Measurements from ENCODE around the gene MAEA.

GRCh38 chr4:1246111-1246881, 43.4 kb upstream of the MAEA start:
- no peak for TF ChIP-seq ZNF622 (IDR thresholded peaks at IDR 0.05)
- TF ChIP-seq RAD21 (IDR thresholded peaks at IDR 0.05; ENCODE audit: insufficient read depth, low read depth, low read length): no peak
- TF ChIP-seq TCF12 (IDR thresholded peaks at IDR 0.05; ENCODE audit: low read depth, low read length): no peak
- no peak for TF ChIP-seq POLR2A (IDR thresholded peaks at IDR 0.05; ENCODE audit: low read depth, low read length)
- TF ChIP-seq CTCF (IDR thresholded peaks at IDR 0.05 in 2 of 3, conservative IDR thresholded peaks at IDR 0.05 in 1 of 3; ENCODE audit: control insufficient read depth in 2 of 3, extremely low read depth in 1 of 3, insufficient read depth in 1 of 3, low read depth in 3 of 3, low read length in 3 of 3): no peak
- no peak for TF ChIP-seq TARDBP (IDR thresholded peaks at IDR 0.05; ENCODE audit: borderline replicate concordance)
- no peak for TF ChIP-seq RB1 (IDR thresholded peaks at IDR 0.05; ENCODE audit: borderline replicate concordance)
- TF ChIP-seq NFYB (IDR thresholded peaks at IDR 0.05; ENCODE audit: insufficient read depth, low read depth, low read length): no peak
- TF ChIP-seq REST (IDR thresholded peaks at IDR 0.05; ENCODE audit: low read depth, low read length): no peak
- no peak for TF ChIP-seq CBX5 (IDR thresholded peaks at IDR 0.05; ENCODE audit: low read depth)
- TF ChIP-seq BHLHE40 (IDR thresholded peaks at IDR 0.05; ENCODE audit: borderline replicate concordance in 1 of 2, low read depth in 2 of 2, low read length in 1 of 2): no peak
- no peak for TF ChIP-seq MYC (IDR thresholded peaks at IDR 0.05; ENCODE audit: insufficient read depth, insufficient read length, insufficient replicate concordance, low read length, severe bottlenecking)
- TF ChIP-seq TBL1XR1 (IDR thresholded peaks at IDR 0.05; ENCODE audit: low read depth, low read length): no peak
- TF ChIP-seq RAD51 (IDR thresholded peaks at IDR 0.05): no peak

Data from GM12878 (cell line).